ENCODE measurements around the gene ZNF578. TPM values are rescaled to one million over a fixed set of nuclear protein-coding genes. Genes with fewer than 3 reads are reported as not detected.
A peak's percentile ranks its signal among the peaks of the same experiment; 100 is the strongest.
"Not testable (repeated sequence)": the region's sequence is repeated elsewhere in the genome, so short reads cannot be mapped to it uniquely, and the experiment has no call there.

Gene ZNF578
- total RNA-seq, 2 experiments from 2014 or later = 1.4 to 1.9 TPM

GRCh38 chr19:52485064-52485463, 31.7 kb downstream of the ZNF578 start:
- CTCF ChIA-PET; H3K36me3 Mint-ChIP-seq (ENCODE audit: low read depth); ATAC-seq; H3K27me3 Mint-ChIP-seq (ENCODE audit: low read depth); POLR2A ChIA-PET; H3K4me1 Mint-ChIP-seq (ENCODE audit: low read depth); H3K4me3 Mint-ChIP-seq; DNase-seq; H3K27ac Mint-ChIP-seq: not testable (repeated sequence)
- peaks cover 33% of the 10 kb centered on the region for H3K9me3 Mint-ChIP-seq (ENCODE audit: insufficient read depth)

- H3K36me3 Mint-ChIP-seq (ENCODE audit: low read depth); H3K27me3 Mint-ChIP-seq (ENCODE audit: low read depth); H3K27ac Mint-ChIP-seq; DNase-seq; ATAC-seq; H3K4me3 Mint-ChIP-seq; CTCF ChIA-PET; H3K4me1 Mint-ChIP-seq (ENCODE audit: low read depth); POLR2A ChIA-PET: not testable (repeated sequence)
- H3K9me3 Mint-ChIP-seq (ENCODE audit: insufficient read depth) = peaks cover 34% of the 10 kb centered on the region
Observed at GRCh38 chr19:52485561-52486240, 32.3 kb downstream of the ZNF578 start.

- Mint-ChIP-seq H3K27ac (no peak overlapping the region), H3K4me3 (peak overlapping the region; percentile 31), H3K4me1 (ENCODE audit: low read depth) (peaks cover 1% of the 10 kb centered on the region), H3K9me3 (ENCODE audit: insufficient read depth) (peaks cover 40% of the 10 kb centered on the region), H3K36me3 (ENCODE audit: low read depth) (peaks cover 18% of the 10 kb centered on the region), H3K27me3 (ENCODE audit: low read depth) (no peaks in the 10 kb centered on the region)
- no peak for ATAC-seq
- CTCF ChIA-PET = no interaction called here
- DNase-seq = peak; percentile 37
- POLR2A ChIA-PET = no interaction called here
Observed at GRCh38 chr19:52492201-52492993, 39.0 kb downstream of the ZNF578 start.

- no peak for ATAC-seq
- H3K4me1 Mint-ChIP-seq (ENCODE audit: low read depth) = peaks cover 1% of the 10 kb centered on the region
- peak; percentile 19 for DNase-seq
- H3K9me3 Mint-ChIP-seq (ENCODE audit: insufficient read depth) = peaks cover 40% of the 10 kb centered on the region
- ChIA-PET CTCF (no interaction called here), POLR2A (no interaction called here)
- H3K27ac Mint-ChIP-seq = no peak overlapping the region
- peaks cover 18% of the 10 kb centered on the region for H3K36me3 Mint-ChIP-seq (ENCODE audit: low read depth)
- no peaks in the 10 kb centered on the region for H3K27me3 Mint-ChIP-seq (ENCODE audit: low read depth)
- H3K4me3 Mint-ChIP-seq = peak overlapping the region; percentile 31
Observed at GRCh38 chr19:52492994-52493470, 39.7 kb downstream of the ZNF578 start.

GRCh38 chr19:52494518-52494917, 41.2 kb downstream of the ZNF578 start:
- no peak for DNase-seq
- no peaks in the 10 kb centered on the region for H3K27me3 Mint-ChIP-seq (ENCODE audit: low read depth)

GRCh38 chr19:52498571-52498970, 45.2 kb downstream of the ZNF578 start:
- no peak overlapping the region for H3K4me3 Mint-ChIP-seq
- ChIA-PET POLR2A (no interaction called here), CTCF (no interaction called here)
- no peak overlapping the region for H3K27ac Mint-ChIP-seq
- peaks cover 35% of the 10 kb centered on the region for H3K9me3 Mint-ChIP-seq (ENCODE audit: insufficient read depth)
- no peaks in the 10 kb centered on the region for H3K27me3 Mint-ChIP-seq (ENCODE audit: low read depth)
- H3K4me1 Mint-ChIP-seq (ENCODE audit: low read depth) = no peaks in the 10 kb centered on the region
- H3K36me3 Mint-ChIP-seq (ENCODE audit: low read depth) = peaks cover 14% of the 10 kb centered on the region
- DNase-seq (no peak), ATAC-seq (no peak)

More at GRCh38 chr19:52494518-52494917, 41.2 kb downstream of the ZNF578 start:
- H3K27ac Mint-ChIP-seq = no peak overlapping the region
- H3K4me3 Mint-ChIP-seq = no peak overlapping the region
- ChIA-PET POLR2A (no interaction called here), CTCF (no interaction called here)
- H3K4me1 Mint-ChIP-seq (ENCODE audit: low read depth) = peaks cover 1% of the 10 kb centered on the region
- peaks cover 46% of the 10 kb centered on the region for H3K9me3 Mint-ChIP-seq (ENCODE audit: insufficient read depth)
- ATAC-seq = no peak
- H3K36me3 Mint-ChIP-seq (ENCODE audit: low read depth) = peaks cover 16% of the 10 kb centered on the region

- not testable (repeated sequence) for ATAC-seq
- H3K9me3 Mint-ChIP-seq (ENCODE audit: insufficient read depth) = peaks cover 25% of the 10 kb centered on the region
Observed at GRCh38 chr19:52500474-52500873, 47.1 kb downstream of the ZNF578 start.

GRCh38 chr19:52500991-52501390, 47.6 kb downstream of the ZNF578 start:
- H3K27me3 Mint-ChIP-seq (ENCODE audit: low read depth); POLR2A ChIA-PET; H3K27ac Mint-ChIP-seq; H3K4me3 Mint-ChIP-seq; DNase-seq; ATAC-seq; CTCF ChIA-PET; H3K4me1 Mint-ChIP-seq (ENCODE audit: low read depth): not testable (repeated sequence)
- Mint-ChIP-seq H3K36me3 (ENCODE audit: low read depth) (peaks cover 12% of the 10 kb centered on the region), H3K9me3 (ENCODE audit: insufficient read depth) (peaks cover 23% of the 10 kb centered on the region)

More at GRCh38 chr19:52500474-52500873, 47.1 kb downstream of the ZNF578 start:
- CTCF ChIA-PET; POLR2A ChIA-PET; H3K27me3 Mint-ChIP-seq (ENCODE audit: low read depth); DNase-seq; H3K27ac Mint-ChIP-seq; H3K4me1 Mint-ChIP-seq (ENCODE audit: low read depth); H3K4me3 Mint-ChIP-seq: not testable (repeated sequence)
- H3K36me3 Mint-ChIP-seq (ENCODE audit: low read depth) = peaks cover 12% of the 10 kb centered on the region

- peaks cover 8% of the 10 kb centered on the region for H3K36me3 Mint-ChIP-seq (ENCODE audit: low read depth)
- H3K27me3 Mint-ChIP-seq (ENCODE audit: low read depth) = no peaks in the 10 kb centered on the region
- H3K4me3 Mint-ChIP-seq = no peak overlapping the region
- H3K4me1 Mint-ChIP-seq (ENCODE audit: low read depth) = no peaks in the 10 kb centered on the region
- H3K9me3 Mint-ChIP-seq (ENCODE audit: insufficient read depth) = peaks cover 21% of the 10 kb centered on the region
- CTCF ChIA-PET = no interaction called here
- DNase-seq (no peak), ATAC-seq (no peak)
- H3K27ac Mint-ChIP-seq = no peak overlapping the region
- POLR2A ChIA-PET = no interaction called here
Observed at GRCh38 chr19:52507266-52507665, 53.9 kb downstream of the ZNF578 start.

GRCh38 chr19:52516191-52516590, 62.8 kb downstream of the ZNF578 start:
- Mint-ChIP-seq H3K36me3 (ENCODE audit: low read depth) (peaks cover 8% of the 10 kb centered on the region), H3K9me3 (ENCODE audit: insufficient read depth) (peaks cover 66% of the 10 kb centered on the region), H3K27me3 (ENCODE audit: low read depth) (no peaks in the 10 kb centered on the region), H3K4me3 (no peak overlapping the region), H3K27ac (no peak overlapping the region), H3K4me1 (ENCODE audit: low read depth) (peaks cover 13% of the 10 kb centered on the region)
- ATAC-seq = no peak
- ChIA-PET POLR2A (no interaction called here), CTCF (no interaction called here)
- DNase-seq = no peak

GRCh38 chr19:52518646-52519045, 65.3 kb downstream of the ZNF578 start:
- Mint-ChIP-seq H3K36me3 (ENCODE audit: low read depth) (peaks cover 9% of the 10 kb centered on the region), H3K4me3 (no peak overlapping the region), H3K9me3 (ENCODE audit: insufficient read depth) (peaks cover 61% of the 10 kb centered on the region), H3K4me1 (ENCODE audit: low read depth) (peaks cover 13% of the 10 kb centered on the region), H3K27ac (no peak overlapping the region), H3K27me3 (ENCODE audit: low read depth) (no peaks in the 10 kb centered on the region)
- ATAC-seq (no peak), DNase-seq (no peak)
- ChIA-PET CTCF (no interaction called here), POLR2A (no interaction called here)

GRCh38 chr19:52519175-52519574, 65.8 kb downstream of the ZNF578 start:
- H3K27me3 Mint-ChIP-seq (ENCODE audit: low read depth); H3K27ac Mint-ChIP-seq; H3K4me3 Mint-ChIP-seq; POLR2A ChIA-PET; H3K36me3 Mint-ChIP-seq (ENCODE audit: low read depth); CTCF ChIA-PET; DNase-seq; ATAC-seq: not testable (repeated sequence)
- H3K4me1 Mint-ChIP-seq (ENCODE audit: low read depth) = peaks cover 13% of the 10 kb centered on the region
- peaks cover 57% of the 10 kb centered on the region for H3K9me3 Mint-ChIP-seq (ENCODE audit: insufficient read depth)
